Stimulated activated CD8-positive, alpha-beta memory T cell treated with anti-CD3 and anti-CD28 coated beads, Interleukin-4, amount 100 ng/mL, for 48 hours (primary cell): Measurements from ENCODE around the gene SH3BP2.

Experiments used
- DNase-seq: peaks from one replicate; pipeline ENCODE4 v3.0.0-alpha.2; 2020

SH3BP2 gene

DNA sequence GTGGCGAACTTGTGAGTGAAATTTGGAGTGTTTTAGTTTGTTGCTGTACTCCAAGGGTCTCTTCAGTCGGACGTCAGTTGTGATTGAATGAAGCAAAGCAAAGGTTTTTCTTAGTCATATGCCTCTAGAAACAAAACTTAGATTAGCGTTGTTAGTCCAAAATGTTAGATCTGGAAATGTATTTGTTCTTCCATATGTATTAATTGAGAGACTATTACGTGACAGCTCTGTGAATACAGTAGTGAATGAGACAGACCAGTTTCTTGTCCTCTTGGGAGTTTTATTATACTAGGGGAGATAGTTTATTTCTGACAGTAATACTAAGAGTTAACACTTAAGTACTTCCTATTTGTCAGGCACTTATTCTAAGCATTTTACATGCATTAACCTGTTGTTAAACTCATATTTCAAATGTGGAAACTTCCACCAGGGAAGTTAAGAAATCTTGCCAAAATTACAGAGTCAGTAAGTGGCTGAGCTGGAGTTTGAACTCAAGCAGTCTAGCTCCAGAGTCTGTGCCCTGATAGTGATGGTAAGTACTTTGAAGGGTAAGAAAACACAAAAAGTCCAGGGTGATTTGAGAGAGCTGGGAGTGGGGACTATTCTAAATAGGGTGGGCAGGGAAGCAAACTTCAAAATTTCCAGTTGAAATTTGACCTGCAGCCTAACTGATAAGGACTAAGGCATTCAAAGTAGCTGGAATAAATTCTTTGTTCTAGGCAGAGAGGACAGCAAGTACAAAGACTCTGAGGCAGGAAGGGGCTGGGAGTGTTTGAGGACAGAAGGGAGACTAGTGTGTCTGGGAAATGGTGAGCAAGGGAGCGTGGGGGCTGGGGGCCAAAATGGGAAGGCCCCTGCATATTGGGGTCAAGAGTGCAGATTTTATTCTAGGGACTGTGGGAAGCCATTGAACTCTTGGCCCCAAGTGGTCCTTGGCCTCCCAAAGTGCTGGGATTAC, 67.8 kb downstream of the SH3BP2 start:
- DNase-seq: no peak

DNA sequence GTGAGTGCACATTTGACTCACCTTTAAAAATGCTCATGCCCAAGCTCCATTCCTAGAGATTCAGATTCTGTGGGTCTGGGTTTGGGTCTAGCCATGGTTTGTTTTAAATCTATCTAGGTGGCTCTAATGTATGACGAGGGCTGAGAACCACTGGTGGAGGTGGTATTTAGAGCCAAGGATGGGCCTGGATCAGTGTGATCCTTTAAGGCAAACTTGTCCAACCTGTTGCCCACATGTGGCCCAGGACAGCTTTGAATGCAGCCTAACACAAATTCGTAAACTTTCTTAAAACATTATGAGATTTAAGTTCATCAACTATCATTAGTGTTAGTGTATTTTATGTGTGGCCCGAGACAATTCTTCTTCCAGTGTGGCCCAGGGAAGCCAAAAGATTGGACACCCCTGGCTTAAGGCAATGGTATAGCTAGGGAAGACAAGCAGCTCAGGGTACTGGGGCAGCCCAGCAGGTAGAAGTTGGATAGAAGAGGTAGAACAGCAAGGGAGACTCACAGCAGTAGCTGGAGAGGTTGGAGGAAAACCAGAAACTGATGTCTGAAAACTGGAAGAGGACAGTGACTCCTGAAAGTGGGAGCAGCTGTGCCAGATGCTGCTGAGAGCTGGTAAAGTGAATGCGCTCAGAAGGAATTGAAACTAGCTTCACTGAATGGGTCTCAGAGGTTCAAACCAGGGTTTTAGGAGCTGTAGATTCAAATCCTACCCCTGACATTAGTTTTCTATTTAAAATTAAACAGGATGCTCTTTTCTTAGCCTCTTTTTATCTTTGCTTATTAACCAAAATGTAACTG, 68.9 kb downstream of the SH3BP2 start:
- no peak for DNase-seq

DNA sequence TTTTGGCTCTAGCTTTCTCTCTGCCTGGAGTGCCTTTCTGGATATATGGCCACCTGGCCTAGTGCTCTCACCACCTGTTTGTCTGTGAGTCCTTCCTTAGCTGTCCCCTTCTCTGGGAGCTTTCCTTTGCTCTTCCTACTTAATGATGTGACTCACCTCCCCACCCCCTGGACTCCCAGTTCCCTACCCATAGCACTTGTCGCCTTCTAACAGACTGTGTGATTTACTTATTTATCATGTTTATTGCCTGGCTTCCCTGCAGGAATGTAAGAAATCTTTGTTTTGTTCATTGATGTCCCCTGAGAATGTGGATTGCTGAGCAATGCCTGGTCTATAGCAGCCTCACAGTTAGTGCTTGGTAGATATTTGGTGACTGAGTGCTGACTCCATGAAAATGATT, 69.6 kb downstream of the SH3BP2 start:
- DNase-seq: no peak

DNA sequence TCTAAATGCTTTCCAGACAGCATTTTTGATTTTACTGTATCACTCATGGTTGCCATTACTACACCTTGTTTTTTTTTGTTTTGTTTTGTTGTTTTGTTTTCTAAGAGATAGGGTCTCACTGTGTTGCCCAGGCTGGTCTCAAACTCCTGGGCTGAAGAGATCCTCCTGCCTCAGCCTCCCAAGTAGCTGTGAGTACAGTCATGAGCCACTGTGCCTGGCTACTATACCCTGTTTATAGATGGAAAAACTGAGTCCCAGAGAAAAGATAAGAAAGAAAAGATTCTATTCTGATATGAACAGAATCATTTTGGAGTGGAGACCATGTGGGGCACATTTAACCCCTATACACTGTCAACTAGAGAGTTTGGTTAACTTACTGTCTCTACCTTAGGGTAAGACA, 70.8 kb downstream of the SH3BP2 start:
- DNase-seq: no peak

DNA sequence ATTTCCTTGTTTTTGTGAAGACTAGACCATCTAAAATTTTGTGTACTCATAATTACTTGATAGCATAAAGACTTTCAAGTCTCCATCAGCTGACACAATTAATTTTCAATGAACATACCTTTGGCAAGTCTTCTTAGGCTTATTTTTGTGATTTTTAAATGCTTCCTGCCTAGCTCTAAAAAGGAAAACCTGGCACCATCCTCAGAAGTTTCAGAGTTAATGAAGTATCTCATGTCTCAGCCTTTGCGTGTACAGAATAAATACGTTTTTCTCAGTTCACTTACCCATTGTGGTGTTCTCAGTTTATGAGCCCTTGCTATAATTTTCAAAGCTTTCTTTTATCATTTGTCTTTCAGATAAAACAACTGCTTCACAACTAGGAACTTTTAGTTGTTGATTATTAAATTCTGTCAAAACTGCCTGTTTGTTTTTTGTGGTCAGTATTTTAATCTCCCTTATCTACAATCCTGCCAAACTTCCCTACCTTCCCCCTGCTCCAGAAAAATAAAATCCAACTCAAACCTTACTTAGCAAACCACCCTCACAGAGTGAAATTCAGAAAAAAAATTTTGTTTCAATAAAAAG, 72.4 kb downstream of the SH3BP2 start:
- DNase-seq: no peak

DNA sequence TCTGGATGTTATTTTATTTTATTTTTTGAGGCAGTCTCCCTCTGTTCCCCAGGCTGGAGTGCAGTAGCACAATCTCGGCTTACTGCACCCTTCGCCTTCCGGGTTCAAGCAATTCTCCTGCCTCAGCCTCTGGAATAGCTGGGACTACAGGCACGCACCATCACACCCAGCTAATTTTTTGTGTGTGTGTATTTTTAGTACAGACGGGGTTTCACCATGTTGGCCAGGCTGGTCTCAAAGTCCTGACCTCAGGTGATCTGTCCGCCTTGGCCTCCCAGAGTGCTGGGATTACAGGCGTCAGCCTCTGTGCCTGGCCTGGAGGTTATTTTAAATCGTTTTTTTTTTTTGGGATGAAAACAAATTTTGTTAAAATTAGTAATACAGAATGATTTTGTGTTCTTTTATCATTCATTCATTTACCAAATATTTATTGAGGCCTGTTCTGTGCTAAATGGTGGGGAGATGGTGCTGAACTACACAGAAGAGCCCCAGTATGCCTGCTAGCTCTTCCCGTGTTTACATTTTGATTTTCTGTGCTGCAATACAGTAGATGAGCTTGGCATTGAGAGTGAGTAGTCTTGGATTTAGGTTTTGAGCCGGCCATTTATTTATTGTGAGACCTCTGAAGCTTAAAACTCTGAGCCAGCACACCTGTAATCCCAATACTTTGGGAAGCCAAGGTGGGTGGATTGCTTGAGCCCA, 73.4 kb downstream of the SH3BP2 start:
- no peak for DNase-seq

DNA sequence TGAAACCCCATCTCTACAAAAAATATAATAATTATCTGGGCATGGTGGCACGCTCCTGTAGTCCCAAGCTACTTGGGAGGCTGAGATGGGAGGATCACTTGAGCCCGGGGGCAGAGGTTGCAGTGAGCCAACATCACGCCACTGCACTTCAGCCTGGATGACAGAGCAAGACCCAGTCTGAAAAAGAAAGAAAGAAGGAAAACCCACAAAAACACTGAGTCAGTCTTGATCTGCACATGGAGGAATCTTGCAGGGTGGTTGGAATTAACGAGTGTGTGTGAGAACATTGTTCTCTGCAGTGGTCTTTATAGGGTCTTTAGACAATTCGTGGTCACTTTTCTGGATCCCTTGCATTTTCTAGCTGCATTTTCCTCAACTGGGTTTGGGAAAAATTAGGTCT, 74.0 kb downstream of the SH3BP2 start:
- DNase-seq: no peak

DNA sequence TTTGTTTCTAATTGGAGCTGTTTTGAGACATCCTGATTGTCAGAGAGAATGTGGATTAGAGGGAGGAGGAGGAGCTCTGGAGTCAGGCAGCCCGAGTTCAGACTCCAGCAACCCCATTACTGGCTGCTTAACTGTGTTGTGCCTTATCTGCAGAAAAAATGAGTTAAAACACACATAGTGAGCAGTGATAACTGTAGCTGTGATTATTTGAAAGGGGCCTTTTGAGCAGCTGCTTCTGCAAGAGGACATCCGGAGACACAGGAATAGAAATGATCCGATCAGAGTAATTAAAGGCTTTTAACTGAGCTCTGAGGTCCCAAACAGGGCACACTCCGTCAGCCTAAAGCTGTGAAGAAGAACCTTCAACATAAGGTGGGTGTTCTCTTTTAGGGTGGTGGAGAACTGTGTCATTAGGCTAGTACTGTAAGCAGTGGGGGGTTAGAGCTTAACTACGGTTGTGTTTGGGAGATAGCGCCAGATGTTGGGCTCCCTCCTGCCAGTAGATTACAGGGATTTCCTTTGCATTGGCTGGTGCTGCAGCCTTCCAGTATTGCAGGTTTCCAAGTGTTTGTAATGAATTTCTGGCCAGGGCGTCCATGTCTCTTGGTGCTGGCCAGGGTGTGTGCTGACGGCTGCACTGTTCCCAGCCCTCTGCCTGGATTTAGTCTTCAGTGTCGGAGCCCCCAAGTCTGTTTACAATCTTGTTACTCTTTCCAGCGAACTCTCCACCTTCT, 75.0 kb downstream of the SH3BP2 start:
- DNase-seq: no peak

DNA sequence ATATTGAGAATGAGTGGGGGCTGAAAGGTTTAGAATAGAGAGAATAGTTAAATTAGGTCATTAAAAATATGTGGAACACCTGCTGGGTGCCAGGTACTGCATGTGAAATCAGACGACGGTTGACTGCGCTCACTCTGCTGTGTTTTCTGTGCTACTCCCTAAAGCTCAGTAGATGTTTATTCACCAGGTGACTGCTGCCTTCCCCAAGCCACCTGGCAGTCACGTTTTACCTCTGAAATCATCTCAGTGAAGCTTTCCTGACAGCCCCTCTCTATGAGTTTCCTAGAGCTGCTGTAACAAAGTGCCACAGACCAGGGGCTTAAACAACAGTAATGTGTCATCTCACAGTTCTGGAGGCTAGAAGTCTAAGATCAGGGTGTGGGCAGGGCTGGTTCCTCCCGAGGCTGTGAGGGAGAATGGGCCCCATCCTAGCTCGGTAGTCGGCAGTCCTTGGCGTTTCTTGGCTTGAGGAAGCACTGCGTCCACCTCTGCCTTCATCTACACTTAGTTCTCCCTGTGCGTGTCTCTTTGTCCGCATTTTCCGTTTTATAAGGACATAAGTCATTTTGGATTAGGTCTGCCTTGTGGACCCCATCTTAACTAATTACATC, 76.1 kb downstream of the SH3BP2 start:
- no peak for DNase-seq

DNA sequence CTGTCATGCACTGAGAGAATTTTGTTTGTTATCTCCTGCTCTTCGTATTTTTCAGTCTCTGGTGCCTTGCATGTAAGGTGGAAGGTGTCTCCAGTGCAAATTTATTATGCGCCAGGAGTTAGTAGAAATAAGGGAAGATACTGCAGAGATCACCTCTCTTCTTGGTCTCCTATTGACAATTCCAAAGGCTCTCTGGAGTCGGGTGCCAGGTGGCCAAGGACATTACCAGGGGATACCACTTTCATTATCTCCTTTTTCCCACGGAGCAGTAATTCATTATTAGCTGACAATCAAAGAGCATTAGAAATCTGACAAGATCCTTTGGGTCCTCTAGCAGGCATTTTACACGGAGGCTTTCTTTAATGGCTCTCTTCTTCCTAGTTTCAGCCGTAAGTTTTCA, 76.8 kb downstream of the SH3BP2 start:
- no peak for DNase-seq

DNA sequence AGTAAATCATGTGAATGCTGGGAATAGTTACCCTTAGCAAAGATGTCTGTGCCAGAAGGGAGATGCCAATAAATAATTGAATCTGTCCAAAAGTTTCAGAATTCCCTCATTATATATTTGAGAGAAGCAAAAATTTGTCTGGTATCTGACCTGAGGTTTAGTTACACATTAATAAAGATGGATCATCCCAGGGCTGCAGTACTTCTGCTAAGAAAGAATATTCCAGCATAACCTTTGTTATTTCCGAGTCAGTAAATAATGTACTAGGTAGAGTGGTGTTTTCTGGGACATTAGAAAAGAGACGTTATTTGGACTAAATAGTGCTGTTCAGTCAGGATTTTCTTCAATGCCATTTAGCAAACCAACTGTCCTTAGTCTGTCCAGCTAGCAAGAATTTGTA, 77.2 kb downstream of the SH3BP2 start:
- no peak for DNase-seq

DNA sequence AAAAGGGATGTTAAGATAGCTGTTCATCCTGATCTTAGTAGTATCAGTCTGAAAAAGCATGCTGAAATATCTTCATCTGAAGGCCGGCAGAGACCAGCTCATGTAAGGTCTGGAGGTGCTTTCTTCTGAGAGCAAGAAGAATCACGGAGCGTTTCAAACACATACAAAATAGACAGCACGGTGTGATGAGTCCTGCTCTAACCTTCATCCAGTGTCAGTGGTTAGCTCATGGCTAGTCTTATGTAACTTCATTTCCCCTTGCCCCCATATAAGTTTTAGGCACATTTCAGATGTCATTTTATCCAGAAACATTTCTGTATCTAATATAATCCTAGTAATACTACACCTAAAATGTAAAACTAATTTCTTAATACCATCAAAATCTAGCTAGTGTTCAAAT, 78.6 kb downstream of the SH3BP2 start:
- DNase-seq: no peak

DNA sequence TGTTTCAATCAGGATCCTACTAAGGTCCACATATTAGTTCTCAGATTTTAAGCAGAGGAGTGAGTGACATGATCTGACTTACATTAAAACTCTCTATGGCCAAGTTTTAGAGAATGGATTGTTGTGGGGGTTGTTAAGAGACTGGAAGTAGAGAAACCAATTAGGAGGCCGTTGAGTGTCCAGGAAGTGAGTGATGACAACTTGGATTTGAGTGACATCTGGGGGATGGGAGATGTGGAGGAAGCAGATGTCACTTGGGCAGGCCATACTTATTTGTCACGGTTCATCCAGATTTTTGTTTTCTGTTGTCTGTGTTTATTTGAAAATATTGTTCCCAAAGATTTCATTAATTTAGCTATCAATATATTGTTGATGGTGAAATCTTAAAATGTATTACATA, 79.0 kb downstream of the SH3BP2 start:
- no peak for DNase-seq

DNA sequence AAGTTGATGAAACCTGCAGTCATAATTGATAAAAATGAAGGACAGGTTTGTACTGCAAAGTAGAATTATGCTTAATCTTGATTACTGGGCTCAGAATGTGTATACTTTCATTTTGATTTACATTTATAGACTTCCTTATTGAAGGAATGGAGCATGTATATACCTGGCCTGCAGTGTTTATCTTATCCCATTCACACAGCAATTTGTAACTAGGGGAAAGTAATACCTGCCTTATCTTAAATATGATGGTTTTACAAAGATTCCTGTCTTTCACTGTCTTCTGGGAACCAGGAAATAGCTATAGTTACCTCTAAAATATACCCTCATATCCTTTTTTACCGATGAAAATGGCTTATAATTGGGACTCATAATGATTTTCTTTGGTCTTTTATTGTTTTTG, 80.4 kb downstream of the SH3BP2 start:
- no peak for DNase-seq

DNA sequence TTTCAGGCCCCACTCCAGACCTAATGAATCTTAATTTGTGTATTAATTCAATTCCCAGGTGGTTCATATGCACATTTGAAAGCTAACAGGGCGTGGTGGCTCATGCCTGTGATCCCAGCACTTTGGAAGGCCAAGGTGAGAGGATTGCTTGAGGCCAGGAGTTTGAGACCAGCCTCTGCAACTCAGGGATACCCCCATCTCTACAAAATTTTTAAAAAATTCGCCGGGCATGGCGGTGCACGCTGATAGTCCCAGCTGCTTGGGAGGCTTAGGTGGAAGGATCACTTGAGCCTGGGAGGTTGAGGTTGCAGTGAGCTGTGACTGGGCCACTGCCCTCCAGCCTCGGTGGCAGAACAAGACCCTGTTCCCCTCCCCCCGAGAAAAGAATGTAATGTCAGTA, 82.0 kb downstream of the SH3BP2 start:
- no peak for DNase-seq

DNA sequence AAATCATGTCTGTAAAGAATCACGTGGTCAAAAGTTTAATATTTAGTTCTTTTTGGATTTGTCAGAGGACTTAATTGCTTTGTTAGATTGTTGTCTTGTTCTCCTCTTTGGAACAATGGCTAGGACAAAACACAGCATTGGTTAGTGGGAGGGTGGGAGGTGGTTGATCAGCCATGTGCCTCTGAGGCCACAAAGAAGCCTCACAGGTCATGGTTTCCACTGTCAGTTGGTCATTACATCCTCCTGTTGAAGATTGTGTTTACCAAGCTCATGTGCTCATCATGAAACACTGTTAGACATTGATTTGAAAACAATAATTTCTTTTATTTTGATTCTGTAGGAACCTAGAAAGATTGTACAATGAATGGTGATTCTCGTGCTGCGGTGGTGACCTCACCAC, 82.7 kb downstream of the SH3BP2 start:
- no peak for DNase-seq

DNA sequence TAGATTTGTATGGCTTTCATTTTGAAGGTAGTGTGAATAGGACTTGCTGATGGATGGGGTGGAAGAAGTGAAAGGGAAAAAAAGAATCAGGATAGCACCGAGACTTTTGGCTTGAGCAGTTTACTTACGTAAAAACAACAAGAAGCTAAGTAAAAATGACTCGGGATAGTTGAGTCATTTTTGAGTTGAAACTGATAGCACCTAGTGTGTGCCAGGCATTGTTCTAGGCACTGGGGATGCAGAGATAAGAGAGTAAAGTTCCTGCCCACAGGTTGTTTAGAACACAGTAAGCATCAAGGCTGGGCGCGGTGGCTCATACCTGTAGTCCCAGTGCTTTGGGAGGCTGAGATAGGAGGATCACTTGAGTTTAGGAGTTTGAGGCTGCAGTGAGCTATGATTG, 85.5 kb downstream of the SH3BP2 start:
- peak; percentile 49 for DNase-seq

DNA sequence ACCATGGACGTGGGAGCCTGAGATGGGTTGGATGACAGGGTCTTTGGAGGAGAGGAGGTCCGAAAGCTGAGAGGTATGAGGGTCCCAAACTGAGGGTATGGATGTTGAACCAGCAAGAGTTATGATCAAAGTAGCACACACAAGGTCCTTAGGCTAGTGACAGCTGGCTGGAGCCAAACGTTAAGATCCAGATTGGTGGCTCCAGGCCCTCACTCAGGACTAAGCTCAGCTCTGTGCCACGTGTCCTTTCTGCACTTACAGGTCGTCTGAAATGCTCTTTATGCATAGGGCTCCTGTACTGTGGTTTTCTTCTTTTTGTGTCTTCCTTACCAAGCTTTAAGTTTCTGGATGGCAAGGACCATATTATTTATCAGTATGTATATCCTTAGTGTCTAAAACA, 86.1 kb downstream of the SH3BP2 start:
- DNase-seq: no peak

DNA sequence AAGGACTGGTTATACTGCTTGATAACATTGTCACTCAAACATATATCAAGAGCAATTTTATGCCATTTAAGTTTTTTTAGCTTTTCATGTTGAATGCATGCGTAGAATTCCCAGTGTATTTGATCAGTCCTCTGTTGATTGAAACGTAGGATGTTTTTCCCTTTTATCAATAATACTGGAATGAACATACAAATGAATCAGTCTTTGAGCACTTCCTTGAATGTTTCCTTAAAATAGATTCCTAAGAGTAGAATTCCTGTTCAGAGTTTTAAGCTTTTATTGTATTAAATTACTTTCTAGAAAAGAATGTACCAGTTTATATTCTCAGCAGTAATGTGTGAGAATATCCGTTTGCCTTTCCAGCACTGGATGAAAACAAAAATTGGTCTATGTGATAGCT, 88.5 kb downstream of the SH3BP2 start:
- no peak for DNase-seq

DNA sequence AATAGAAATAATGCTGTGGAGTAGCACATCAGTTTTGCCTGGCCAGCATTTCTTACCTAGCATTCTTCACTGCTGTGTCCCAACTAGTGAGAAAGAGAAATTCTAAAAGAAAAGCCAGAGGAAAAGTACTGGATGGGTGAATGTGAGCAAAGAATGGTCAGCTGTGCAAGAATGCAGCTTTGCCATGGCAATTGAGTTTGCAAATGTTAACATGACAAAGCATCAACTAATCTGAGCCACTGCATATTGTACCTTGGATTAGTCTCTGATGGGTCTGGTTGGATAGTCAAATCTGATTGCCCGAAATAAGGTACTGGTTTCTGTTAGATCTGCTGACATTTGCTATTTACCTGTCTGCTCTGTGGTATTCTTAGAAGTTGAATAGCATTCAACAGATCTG, 89.5 kb downstream of the SH3BP2 start:
- DNase-seq: no peak

DNA sequence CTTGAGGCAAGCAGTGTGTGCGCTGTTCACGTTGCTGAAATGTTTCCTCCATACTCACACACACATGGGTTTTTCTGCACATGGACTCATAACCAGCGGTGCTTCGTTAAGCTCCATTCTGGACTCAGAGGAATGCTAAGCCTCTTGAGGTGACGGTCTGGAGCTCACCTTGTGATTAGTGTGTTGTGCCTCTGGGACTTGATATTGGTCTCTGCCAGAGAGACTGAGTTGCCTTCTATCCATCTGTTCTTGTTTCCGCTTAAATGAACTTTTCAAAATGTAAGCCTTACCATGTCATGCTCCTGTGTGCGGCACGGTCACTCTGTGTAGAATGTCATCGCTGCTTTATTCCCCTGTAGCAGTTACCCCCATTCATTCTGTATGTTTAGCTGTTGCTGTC, 93.3 kb downstream of the SH3BP2 start:
- DNase-seq: no peak

DNA sequence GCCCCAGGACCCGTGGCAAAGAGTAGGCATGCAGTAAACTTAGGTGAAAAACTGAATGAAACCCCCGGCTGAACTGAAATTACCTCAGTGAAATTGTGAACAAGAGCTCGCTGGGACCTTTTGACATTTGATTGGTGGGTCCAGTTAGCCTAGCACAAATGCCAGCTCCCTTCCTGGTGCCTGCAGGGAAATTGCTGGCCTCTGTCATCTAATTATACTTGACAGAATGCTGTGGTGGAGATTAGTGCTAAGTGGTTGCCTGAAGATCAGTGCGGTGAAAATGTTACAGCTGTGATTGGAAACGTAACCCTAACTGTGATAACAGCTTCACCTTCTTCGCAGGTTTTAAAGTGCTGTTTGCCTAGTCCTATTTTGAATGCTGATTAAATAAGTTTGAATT, 93.7 kb downstream of the SH3BP2 start:
- DNase-seq: no peak
